Caco-2 (cell line): ENCODE results near the gene ITGB1BP1. TPM values are rescaled to one million over a fixed set of nuclear protein-coding genes. Genes with fewer than 3 reads are reported as not detected.

Source experiments
- BruUV-seq: library from RNA; stranded (reverse); fragments of 400-500 nt; replicated peaks from 2 replicates; lab custom pipeline; 2021; lab: Mats Ljungman, UMichigan
- CTCF ChIA-PET: fragments of 300-600 bp; sonication (Branson Sonifier 250); formaldehyde crosslinking; loops from one replicate; lab custom pipeline; 2022; ENCODE audit warnings: antibody characterized with exemption; lab: Charles Lee
- POLR2A ChIA-PET: fragments of 300-600 bp; sonication (Branson Sonifier 250); formaldehyde crosslinking; loops from one replicate; lab custom pipeline; 2022; ENCODE audit warnings: antibody characterized with exemption; lab: Charles Lee
- DNase-seq, 2 experiments: peaks; one replicate each; pipeline versions ENCODE4 v3.0.0 to v3.0.0-alpha.2; 2020 to 2022
- H3K27me3 ChIP-seq: replicated peaks from 2 replicates; pipeline ENCODE4 v1.6.0; 2011; ENCODE audit warnings: low read length; ENCODE audit not compliant: control insufficient read depth, insufficient read depth
- H3K36me3 ChIP-seq: 2 replicates; pipeline ENCODE4 v1.5.1; 2011; ENCODE audit warnings: low read length; ENCODE audit not compliant: control insufficient read depth, insufficient read depth
- H3K4me1 ChIP-seq: fragments of 250-450 bp; sonication (Bioruptor Pico); 2 replicates; pipeline ENCODE4 v1.5.1; 2020; ENCODE audit warnings: mild to moderate bottlenecking
- H3K4me3 ChIP-seq: 2 replicates; pipeline ENCODE4 v1.5.1; 2011; ENCODE audit warnings: low read depth, mild to moderate bottlenecking, control low read depth, low read length
- H3K9me3 ChIP-seq: fragments of 250-450 bp; sonication (Bioruptor Pico); 2 replicates; pipeline ENCODE4 v1.5.1; 2020; ENCODE audit warnings: mild to moderate bottlenecking, moderate library complexity
- H3K27ac Mint-ChIP-seq: one replicate; pipeline ENCODE4 v1.8.0; 2022; ENCODE audit warnings: mixed read lengths; ENCODE audit not compliant: unreplicated experiment
- H3K27me3 Mint-ChIP-seq: one replicate; pipeline ENCODE4 v1.8.0; 2022; ENCODE audit warnings: mixed read lengths; ENCODE audit not compliant: insufficient read depth, unreplicated experiment
- H3K36me3 Mint-ChIP-seq: one replicate; pipeline ENCODE4 v1.8.0; 2022; ENCODE audit warnings: mild to moderate bottlenecking, mixed read lengths; ENCODE audit not compliant: insufficient read depth, unreplicated experiment
- H3K4me1 Mint-ChIP-seq: one replicate; pipeline ENCODE4 v1.8.0; 2022; ENCODE audit warnings: low read depth, mixed read lengths; ENCODE audit not compliant: unreplicated experiment
- H3K4me3 Mint-ChIP-seq: one replicate; pipeline ENCODE4 v1.8.0; 2022; ENCODE audit warnings: mild to moderate bottlenecking, moderate library complexity, mixed read lengths; ENCODE audit not compliant: unreplicated experiment
- H3K9me3 Mint-ChIP-seq: one replicate; pipeline ENCODE4 v1.8.0; 2022; ENCODE audit warnings: mixed read lengths; ENCODE audit not compliant: unreplicated experiment
- intact Hi-C: fragments of 100-400 bp; cut with micrococcal nuclease; formaldehyde crosslinking; loops from one replicate; pipeline ENCODE4 v1.10.0; 2022; ENCODE audit not compliant: unreplicated experiment
- total RNA-seq: library from RNA; stranded (reverse); gene quantifications from 2 replicates; pipeline ENCODE4 v1.2.3, GENCODE V29; 2022
- TF ChIP-seq, protein P1 (sequence below), 2 experiments: fragments of 200-600 bp in 1 of 2; IDR thresholded peaks; 1 replicate in 1 of 2; 2 replicates in 1 of 2; pipeline versions ENCODE4 v1.5.1 to v1.8.0; 2011 to 2022; ENCODE audit warnings: antibody characterized with exemption in 1 of 2, control low read depth in 1 of 2, inconsistent platforms in 1 of 2, low read depth in 1 of 2, low read length in 1 of 2, mild to moderate bottlenecking in 1 of 2, moderate library complexity in 1 of 2; ENCODE audit not compliant: insufficient read depth in 1 of 2, severe bottlenecking in 1 of 2, unreplicated experiment in 1 of 2

Gene ITGB1BP1
- total RNA-seq, 1 experiment from 2014 or later, result 82.4 TPM

DNA sequence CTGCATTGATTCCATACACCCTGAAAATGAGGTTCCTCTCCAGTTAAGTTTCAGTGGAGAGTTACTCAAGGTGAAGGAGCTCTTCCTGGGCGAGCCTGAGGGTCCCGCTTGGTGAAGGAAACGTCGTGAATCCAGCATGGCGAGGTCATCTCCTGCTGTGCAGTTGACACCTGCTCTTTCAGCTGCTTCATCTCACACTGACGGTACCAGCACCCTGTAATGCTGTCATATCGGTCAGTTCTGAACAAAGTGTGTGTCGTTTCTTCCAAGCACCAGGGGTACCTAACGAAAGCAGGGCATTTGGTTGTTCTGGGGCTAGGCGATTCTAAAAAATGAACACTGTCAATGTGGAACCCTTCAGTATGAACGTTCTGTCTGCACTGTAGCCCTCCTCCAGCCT lies 52.6 kb downstream of the ITGB1BP1 start:
- CTCF ChIA-PET, result interaction anchor here (0.5 to 1.1 kb wide), 4 partner anchors 10 to 231 kb away, joined by 3 to 11 read pairs (median 5); no protein-coding TSS in a partner anchor
- Mint-ChIP-seq H3K27ac (no peak overlapping the region), H3K4me3 (no peak overlapping the region), H3K27me3 (no peaks in the 10 kb centered on the region), H3K9me3 (no peaks in the 10 kb centered on the region), H3K36me3 (peaks cover 35% of the 10 kb centered on the region), H3K4me1 (peaks cover 11% of the 10 kb centered on the region)
- intact Hi-C loops, result loop anchor here (1.0 kb wide), 1 partner anchor 228 kb away; no protein-coding TSS in a partner anchor
- Histone ChIP-seq H3K4me1 (peaks cover 7% of the 10 kb centered on the region; the same call in 1 of the 2 replicates), H3K27me3 (no peaks in the 10 kb centered on the region), H3K36me3 (peaks cover 5% of the 10 kb centered on the region), H3K9me3 (no peaks in the 10 kb centered on the region), H3K4me3 (no peak overlapping the region)
- POLR2A ChIA-PET, result no interaction called here
- BruUV-seq, result no TSS peak
- TF ChIP-seq, protein P1, sequence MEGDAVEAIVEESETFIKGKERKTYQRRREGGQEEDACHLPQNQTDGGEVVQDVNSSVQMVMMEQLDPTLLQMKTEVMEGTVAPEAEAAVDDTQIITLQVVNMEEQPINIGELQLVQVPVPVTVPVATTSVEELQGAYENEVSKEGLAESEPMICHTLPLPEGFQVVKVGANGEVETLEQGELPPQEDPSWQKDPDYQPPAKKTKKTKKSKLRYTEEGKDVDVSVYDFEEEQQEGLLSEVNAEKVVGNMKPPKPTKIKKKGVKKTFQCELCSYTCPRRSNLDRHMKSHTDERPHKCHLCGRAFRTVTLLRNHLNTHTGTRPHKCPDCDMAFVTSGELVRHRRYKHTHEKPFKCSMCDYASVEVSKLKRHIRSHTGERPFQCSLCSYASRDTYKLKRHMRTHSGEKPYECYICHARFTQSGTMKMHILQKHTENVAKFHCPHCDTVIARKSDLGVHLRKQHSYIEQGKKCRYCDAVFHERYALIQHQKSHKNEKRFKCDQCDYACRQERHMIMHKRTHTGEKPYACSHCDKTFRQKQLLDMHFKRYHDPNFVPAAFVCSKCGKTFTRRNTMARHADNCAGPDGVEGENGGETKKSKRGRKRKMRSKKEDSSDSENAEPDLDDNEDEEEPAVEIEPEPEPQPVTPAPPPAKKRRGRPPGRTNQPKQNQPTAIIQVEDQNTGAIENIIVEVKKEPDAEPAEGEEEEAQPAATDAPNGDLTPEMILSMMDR (IDR thresholded peaks at IDR 0.05; ENCODE audit: insufficient read depth in 1 of 2, low read depth in 1 of 2, low read length in 1 of 2, severe bottlenecking in 1 of 2, unreplicated experiment in 1 of 2), result no peak
- no peak for DNase-seq

DNA sequence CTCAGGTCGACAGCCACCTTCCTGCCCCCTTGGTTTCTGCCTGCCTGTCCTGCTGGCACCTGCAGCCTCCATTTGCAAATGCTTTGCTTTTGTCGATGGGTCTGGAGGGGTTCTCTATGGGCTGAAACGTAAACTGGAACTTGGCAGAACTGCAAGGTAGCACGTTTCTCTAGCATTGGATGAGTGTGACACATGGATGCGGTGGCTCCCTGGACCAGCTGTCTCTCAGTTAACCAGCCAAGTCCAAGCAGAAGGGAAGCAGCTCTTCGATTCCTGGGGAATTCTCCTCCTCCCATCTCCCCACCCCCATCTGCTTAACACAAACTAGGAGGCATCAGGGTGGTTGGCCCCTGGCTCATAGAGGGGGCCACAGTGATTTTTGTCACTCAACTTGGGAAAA lies 57.3 kb downstream of the ITGB1BP1 start:
- H3K9me3 ChIP-seq, result no peaks in the 10 kb centered on the region
- intact Hi-C loops, result no loop called here
- no TSS peak for BruUV-seq
- Mint-ChIP-seq H3K9me3 (no peaks in the 10 kb centered on the region), H3K4me1 (peaks cover 20% of the 10 kb centered on the region), H3K27ac (no peak overlapping the region), H3K4me3 (no peak overlapping the region), H3K36me3 (peaks cover 37% of the 10 kb centered on the region), H3K27me3 (no peaks in the 10 kb centered on the region)
- ChIA-PET CTCF (no interaction called here), POLR2A (no interaction called here)
- H3K27me3 ChIP-seq, result no peaks in the 10 kb centered on the region
- peaks cover 16% of the 10 kb centered on the region for H3K4me1 ChIP-seq
- peaks cover 2% of the 10 kb centered on the region for H3K36me3 ChIP-seq
- DNase-seq, result no peak
- H3K4me3 ChIP-seq, result no peak overlapping the region
- TF ChIP-seq, protein P1 (IDR thresholded peaks at IDR 0.05; ENCODE audit: insufficient read depth in 1 of 2, low read depth in 1 of 2, low read length in 1 of 2, severe bottlenecking in 1 of 2, unreplicated experiment in 1 of 2), result no peak

DNA sequence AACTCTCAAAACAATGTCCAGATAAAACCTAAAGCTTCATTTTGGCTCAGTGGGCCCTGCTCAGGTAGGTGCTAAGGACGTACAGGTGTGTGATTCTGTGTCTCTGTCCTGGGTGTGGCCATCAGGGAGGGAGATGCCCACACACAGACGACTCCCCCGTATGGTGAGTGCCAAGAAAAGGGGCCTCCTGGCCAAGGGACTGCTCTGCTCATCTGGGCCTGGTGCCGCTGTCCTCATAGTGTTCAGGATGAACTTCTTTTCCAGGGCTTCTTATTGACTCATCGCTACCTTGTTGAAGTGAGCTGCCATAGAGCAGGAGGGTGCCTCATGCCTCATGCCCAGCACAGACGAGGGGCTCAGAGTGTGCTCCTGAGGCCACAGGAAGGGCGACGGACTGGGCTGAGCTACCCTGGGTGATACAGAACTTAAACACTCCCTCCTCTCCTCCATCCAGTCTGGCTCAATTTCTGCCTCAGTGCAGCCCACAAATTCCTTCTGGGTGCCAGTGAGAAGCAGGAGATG lies 57.8 kb downstream of the ITGB1BP1 start:
- peaks cover 2% of the 10 kb centered on the region for H3K36me3 ChIP-seq
- Mint-ChIP-seq H3K4me3 (no peak overlapping the region), H3K27ac (no peak overlapping the region), H3K27me3 (no peaks in the 10 kb centered on the region), H3K36me3 (peaks cover 34% of the 10 kb centered on the region), H3K9me3 (no peaks in the 10 kb centered on the region), H3K4me1 (peaks cover 20% of the 10 kb centered on the region)
- no peak for DNase-seq
- POLR2A ChIA-PET, result no interaction called here
- H3K4me1 ChIP-seq, result peaks cover 16% of the 10 kb centered on the region
- H3K4me3 ChIP-seq, result no peak overlapping the region
- CTCF ChIA-PET, result no interaction called here
- H3K9me3 ChIP-seq, result no peaks in the 10 kb centered on the region
- BruUV-seq, result no TSS peak
- intact Hi-C loops, result no loop called here
- no peaks in the 10 kb centered on the region for H3K27me3 ChIP-seq
- TF ChIP-seq, protein P1 (IDR thresholded peaks at IDR 0.05; ENCODE audit: insufficient read depth in 1 of 2, low read depth in 1 of 2, low read length in 1 of 2, severe bottlenecking in 1 of 2, unreplicated experiment in 1 of 2), result no peak
